ENCODE results near the gene TIGIT. TPM values are rescaled to one million over a fixed set of nuclear protein-coding genes. Genes with fewer than 3 reads are reported as not detected.

The TIGIT gene
- total and polyA plus RNA-seq, 10 of the 15 experiments (the other 5 are each of a cell fraction or from before 2014, with no cell fraction given), result 0.08 to 4.7 (median 0.94) TPM

DNA sequence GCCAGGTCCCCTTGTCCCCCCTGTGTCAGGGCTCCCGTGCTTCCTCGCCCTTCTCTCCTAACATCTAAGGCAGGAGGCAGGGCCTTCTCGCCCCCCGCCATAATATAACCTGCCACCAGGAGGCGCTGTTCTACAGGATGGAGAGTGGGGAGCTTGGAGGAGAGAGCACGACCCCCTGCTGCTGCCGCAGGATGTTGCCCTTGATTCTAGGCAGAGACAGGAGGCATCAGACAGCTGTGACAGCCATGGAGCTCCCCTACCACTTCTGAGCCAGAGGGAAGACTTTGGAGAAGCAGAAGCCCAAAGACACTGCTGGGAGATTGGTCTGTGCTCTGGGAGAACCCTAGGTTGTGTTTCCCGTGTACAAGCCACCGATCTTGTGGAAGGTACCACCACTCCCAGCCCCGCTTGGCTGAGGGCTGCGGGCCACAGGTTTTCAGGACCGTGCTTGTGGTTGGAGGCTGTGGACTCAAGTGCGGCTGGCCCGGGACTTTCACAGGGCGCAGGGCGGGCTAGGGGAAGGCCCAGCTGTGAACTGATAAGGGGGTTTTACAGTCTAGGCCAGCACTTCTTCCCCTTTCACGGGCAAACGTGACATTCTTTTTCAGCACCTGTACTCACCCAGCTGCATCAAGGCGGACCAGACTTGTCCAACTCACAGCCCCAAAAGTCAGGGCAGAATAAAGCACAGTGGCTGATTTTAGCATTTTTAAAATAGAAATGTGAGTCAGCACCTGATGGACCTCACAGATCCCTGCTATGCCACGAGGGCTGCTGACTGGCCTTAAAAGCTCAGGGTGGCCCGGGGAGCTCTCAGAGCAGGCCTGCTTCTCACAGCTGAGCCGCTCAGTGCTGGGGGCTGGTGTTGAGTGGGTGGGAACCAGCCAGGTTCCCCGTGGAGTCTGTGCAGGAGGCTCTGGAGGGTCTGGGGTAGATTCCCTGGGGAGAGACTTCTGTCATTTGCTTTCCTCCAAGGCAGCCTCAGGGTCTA is 2.6 kb upstream of the TIGIT start (continued):
- TF ChIP-seq RBBP5 (conservative IDR thresholded peaks at IDR 0.05) (no peak), SP1 (IDR thresholded peaks at IDR 0.05; ENCODE audit: low read depth, low read length) (no peak), NR2C2 (IDR thresholded peaks at IDR 0.05; ENCODE audit: borderline replicate concordance, control insufficient read depth, insufficient read length, low read depth) (no peak), ZNF622 (IDR thresholded peaks at IDR 0.05) (no peak), CHD1 (IDR thresholded peaks at IDR 0.05; ENCODE audit: low read depth, low read length) (no peak), TCF3 (IDR thresholded peaks at IDR 0.05; ENCODE audit: borderline replicate concordance, insufficient read depth, low read depth, low read length) (peak; percentile 82), EGR1 (IDR thresholded peaks at IDR 0.05; ENCODE audit: borderline replicate concordance in 1 of 2, low read depth in 2 of 2, low read length in 2 of 2) (0 out of 3 replicates have a peak, but pooled peaks of 1 of the 2 experiments have one; percentile 15), SMC3 (IDR thresholded peaks at IDR 0.05; ENCODE audit: borderline replicate concordance, low read length) (peak; percentile 82), YBX1 (IDR thresholded peaks at IDR 0.05) (no peak), BCLAF1 (IDR thresholded peaks at IDR 0.05) (no peak), SIX5 (IDR thresholded peaks at IDR 0.05; ENCODE audit: low read depth, low read length, severe bottlenecking) (no peak), NFXL1 (IDR thresholded peaks at IDR 0.05; ENCODE audit: borderline replicate concordance) (no peak), ZBED1 (IDR thresholded peaks at IDR 0.05; ENCODE audit: borderline replicate concordance) (no peak), NR2C1 (IDR thresholded peaks at IDR 0.05) (no peak), POU2F2 (IDR thresholded peaks at IDR 0.05; ENCODE audit: borderline replicate concordance, low read depth, low read length) (peak; percentile 13; the same call in 1 of the 3 replicates), NKRF (conservative IDR thresholded peaks at IDR 0.05) (no peak; the same call in 1 of the 2 replicates), CBFB (IDR thresholded peaks at IDR 0.05; ENCODE audit: low read depth) (peak; percentile 90), CEBPB (IDR thresholded peaks at IDR 0.05; ENCODE audit: borderline replicate concordance in 1 of 2, low read depth in 2 of 2, low read length in 2 of 2) (no peak), EZH2 (IDR thresholded peaks at IDR 0.05; ENCODE audit: borderline replicate concordance, control insufficient read depth, low read depth, low read length) (no peak)
- TF ChIP-seq, protein P1, sequence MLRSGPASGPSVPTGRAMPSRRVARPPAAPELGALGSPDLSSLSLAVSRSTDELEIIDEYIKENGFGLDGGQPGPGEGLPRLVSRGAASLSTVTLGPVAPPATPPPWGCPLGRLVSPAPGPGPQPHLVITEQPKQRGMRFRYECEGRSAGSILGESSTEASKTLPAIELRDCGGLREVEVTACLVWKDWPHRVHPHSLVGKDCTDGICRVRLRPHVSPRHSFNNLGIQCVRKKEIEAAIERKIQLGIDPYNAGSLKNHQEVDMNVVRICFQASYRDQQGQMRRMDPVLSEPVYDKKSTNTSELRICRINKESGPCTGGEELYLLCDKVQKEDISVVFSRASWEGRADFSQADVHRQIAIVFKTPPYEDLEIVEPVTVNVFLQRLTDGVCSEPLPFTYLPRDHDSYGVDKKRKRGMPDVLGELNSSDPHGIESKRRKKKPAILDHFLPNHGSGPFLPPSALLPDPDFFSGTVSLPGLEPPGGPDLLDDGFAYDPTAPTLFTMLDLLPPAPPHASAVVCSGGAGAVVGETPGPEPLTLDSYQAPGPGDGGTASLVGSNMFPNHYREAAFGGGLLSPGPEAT (IDR thresholded peaks at IDR 0.05; ENCODE audit: low read depth), result peak; percentile 97

All from GM12878 (cell line).